H9 (cell line): ENCODE results near the gene MICOS13. TPM values are rescaled to one million over a fixed set of nuclear protein-coding genes. Genes with fewer than 3 reads are reported as not detected.

Source experiments
- DNase-seq: peaks from one replicate; pipeline ENCODE4 v3.0.0-alpha.2; 2017
- H2AFZ ChIP-seq: one replicate; pipeline ENCODE4 v1.6.1; 2013; ENCODE audit warnings: mild to moderate bottlenecking, low read length, control low read depth, moderate library complexity
- H2AK5ac ChIP-seq: 2 replicates; pipeline ENCODE4 v1.6.1; 2013; ENCODE audit warnings: low read length, control low read depth, mixed read lengths; ENCODE audit not compliant: insufficient read length
- H2BK120ac ChIP-seq: one replicate; pipeline ENCODE4 v1.6.1; 2013; ENCODE audit warnings: low read depth, mild to moderate bottlenecking, low read length, control low read depth, inconsistent platforms; ENCODE audit not compliant: poor library complexity, severe bottlenecking
- H2BK12ac ChIP-seq: 2 replicates; pipeline ENCODE4 v1.6.1; 2013; ENCODE audit warnings: low read length, control low read depth, mixed read lengths, low read depth; ENCODE audit not compliant: insufficient read length
- H2BK15ac ChIP-seq: 2 replicates; pipeline ENCODE4 v1.6.1; 2013; ENCODE audit warnings: low read depth, low read length, control low read depth
- H2BK20ac ChIP-seq: one replicate; pipeline ENCODE4 v1.6.1; 2013; ENCODE audit warnings: low read depth, mild to moderate bottlenecking, low read length, control low read depth, inconsistent platforms; ENCODE audit not compliant: poor library complexity, severe bottlenecking
- H2BK5ac ChIP-seq: 2 replicates; pipeline ENCODE4 v1.6.1; 2013; ENCODE audit warnings: low read length, control low read depth, mixed read lengths; ENCODE audit not compliant: insufficient read length
- H3K14ac ChIP-seq: 2 replicates; pipeline ENCODE4 v1.6.1; 2013; ENCODE audit warnings: low read length, control low read depth; ENCODE audit not compliant: insufficient read depth
- H3K18ac ChIP-seq: 2 replicates; pipeline ENCODE4 v1.6.1; 2013; ENCODE audit warnings: low read depth, mild to moderate bottlenecking, mixed read lengths, low read length, control low read depth; ENCODE audit not compliant: insufficient read length
- H3K23ac ChIP-seq: 2 replicates; pipeline ENCODE4 v1.6.1; 2013; ENCODE audit warnings: low read length, control low read depth, mixed read lengths, low read depth; ENCODE audit not compliant: insufficient read length
- H3K23me2 ChIP-seq: 2 replicates; pipeline ENCODE4 v1.6.1; 2013; ENCODE audit warnings: low read depth, mild to moderate bottlenecking, mixed read lengths, low read length, control low read depth; ENCODE audit not compliant: insufficient read length, poor library complexity, severe bottlenecking
- H3K27ac ChIP-seq: 2 replicates; pipeline ENCODE4 v1.5.1; 2013; ENCODE audit warnings: low read length, control low read depth, mixed read lengths, low read depth; ENCODE audit not compliant: insufficient read length
- H3K27me3 ChIP-seq: 2 replicates; pipeline ENCODE4 v1.6.1; 2013; ENCODE audit warnings: low read length, control low read depth, inconsistent platforms; ENCODE audit not compliant: insufficient read depth
- H3K4ac ChIP-seq: 2 replicates; pipeline ENCODE4 v1.6.1; 2013; ENCODE audit warnings: low read depth, mild to moderate bottlenecking, control low read depth, inconsistent platforms, low read length, moderate library complexity
- H3K4me1 ChIP-seq: 2 replicates; pipeline ENCODE4 v1.6.1; 2013; ENCODE audit warnings: low read length, control low read depth, inconsistent platforms; ENCODE audit not compliant: insufficient read depth
- H3K4me2 ChIP-seq: 2 replicates; pipeline ENCODE4 v1.6.1; 2013; ENCODE audit warnings: low read length, control low read depth, mixed read lengths; ENCODE audit not compliant: insufficient read length, insufficient read depth
- H3K56ac ChIP-seq: 2 replicates; pipeline ENCODE4 v1.6.1; 2013; ENCODE audit warnings: low read depth, mild to moderate bottlenecking, mixed read lengths, low read length, control low read depth; ENCODE audit not compliant: insufficient read length
- H3K79me1 ChIP-seq: 2 replicates; pipeline ENCODE4 v1.6.1; 2013; ENCODE audit warnings: low read depth, mild to moderate bottlenecking, moderate library complexity, low read length, control low read depth, inconsistent platforms; ENCODE audit not compliant: insufficient read depth, poor library complexity, severe bottlenecking
- H3K79me2 ChIP-seq: 2 replicates; pipeline ENCODE4 v1.6.1; 2013; ENCODE audit warnings: low read length, control low read depth, inconsistent platforms; ENCODE audit not compliant: insufficient read depth
- H3K9ac ChIP-seq: 2 replicates; pipeline ENCODE4 v1.6.1; 2013; ENCODE audit warnings: low read length, control low read depth, mixed read lengths; ENCODE audit not compliant: insufficient read length; ENCODE audit errors: extremely low read depth
- H3K9me3 ChIP-seq: one replicate; pipeline ENCODE4 v1.6.1; 2013; ENCODE audit warnings: low read depth, low read length, inconsistent platforms; ENCODE audit not compliant: control insufficient read depth
- H3T11ph ChIP-seq: one replicate; pipeline ENCODE4 v1.6.1; 2013; ENCODE audit warnings: mild to moderate bottlenecking, low read length, control low read depth, inconsistent platforms
- H4K20me1 ChIP-seq: one replicate; pipeline ENCODE4 v1.6.1; 2013; ENCODE audit not compliant: control insufficient read depth, insufficient read length, insufficient read depth
- H4K5ac ChIP-seq: 2 replicates; pipeline ENCODE4 v1.6.1; 2013; ENCODE audit warnings: low read depth, mild to moderate bottlenecking, mixed read lengths, low read length, control low read depth; ENCODE audit not compliant: insufficient read length
- H4K8ac ChIP-seq: replicated peaks from 2 replicates; pipeline ENCODE4 v1.6.1; 2013; ENCODE audit warnings: low read length, control low read depth, mixed read lengths, low read depth; ENCODE audit not compliant: insufficient read length
- H4K91ac ChIP-seq: 2 replicates; pipeline ENCODE4 v1.6.1; 2013; ENCODE audit warnings: low read depth, mild to moderate bottlenecking, moderate library complexity, mixed read lengths, low read length, control low read depth; ENCODE audit not compliant: insufficient read length
- H3K27ac Mint-ChIP-seq, 3 experiments: 2 replicates in 2 of 3; 3 replicates in 1 of 3; pipeline ENCODE4 v1.8.0; 2020 to 2021; ENCODE audit warnings: mixed read lengths in 3 of 3, mild to moderate bottlenecking in 1 of 3, moderate library complexity in 1 of 3
- H3K27me3 Mint-ChIP-seq: 2 replicates; pipeline ENCODE4 v1.8.0; 2021; ENCODE audit warnings: low read depth, mild to moderate bottlenecking, moderate library complexity, mixed read lengths
- H3K36me3 Mint-ChIP-seq, 3 experiments: 2 replicates in 2 of 3; 3 replicates in 1 of 3; pipeline ENCODE4 v1.8.0; 2020 to 2021; ENCODE audit warnings: low read depth in 3 of 3, mixed read lengths in 3 of 3; ENCODE audit not compliant: insufficient read depth in 1 of 3
- H3K4me1 Mint-ChIP-seq, 2 experiments: 2 replicates each; pipeline ENCODE4 v1.8.0; 2020; ENCODE audit warnings: mixed read lengths in 2 of 2
- H3K4me3 Mint-ChIP-seq, 2 experiments: 2 replicates in 1 of 2; 3 replicates in 1 of 2; pipeline ENCODE4 v1.8.0; 2020 to 2021; ENCODE audit warnings: mild to moderate bottlenecking in 2 of 2, mixed read lengths in 2 of 2, moderate library complexity in 1 of 2
- H3K9me3 Mint-ChIP-seq, 2 experiments: 2 replicates in 1 of 2; 3 replicates in 1 of 2; pipeline ENCODE4 v1.8.0; 2020; ENCODE audit warnings: mild to moderate bottlenecking in 2 of 2, mixed read lengths in 2 of 2, moderate library complexity in 1 of 2
- CTCF ChIP-seq: fragments of 200-600 bp; sonication (generic); conservative IDR thresholded peaks from 3 replicates; pipeline ENCODE4 v1.8.0; 2021; ENCODE audit warnings: antibody characterized with exemption, mild to moderate bottlenecking
- WGBS: extraction: QIAGEN DNeasy Blood & Tissue Kit; methylation state at CpG from one replicate; pipeline ENCODE4 v1.1.7; 2013; ENCODE audit warnings: missing lambda C conversion rate, low lambda C conversion rate, mixed read lengths; ENCODE audit not compliant: insufficient read length; ENCODE audit errors: extremely low coverage; 5-methylcytosine and 5-hydroxymethylcytosine counted together
- total RNA-seq: library from RNA; stranded (reverse); gene quantifications from 2 replicates; pipeline ENCODE4 v1.2.1, GENCODE V29; 2021

MICOS13 gene
- total RNA-seq, 1 experiment from 2014 or later: 23.8 TPM

GRCh38 chr19:5690955-5691821 is 10.9 kb upstream of the MICOS13 start:
- H3K14ac ChIP-seq: no peak overlapping the region
- H3K4ac ChIP-seq: no peak overlapping the region
- H4K20me1 ChIP-seq: no peaks in the 10 kb centered on the region
- H2BK12ac ChIP-seq: no peak overlapping the region
- H3K27me3 ChIP-seq: no peaks in the 10 kb centered on the region
- peak overlapping the region; percentile 98 for H3K9ac ChIP-seq
- no peak for TF ChIP-seq CTCF
- no peak overlapping the region for H3K23ac ChIP-seq
- no peak overlapping the region for H4K5ac ChIP-seq
- peaks cover 9% of the 10 kb centered on the region for H3K27me3 Mint-ChIP-seq
- H3T11ph ChIP-seq: no peak overlapping the region
- H3K36me3 Mint-ChIP-seq: peaks cover 31 to 52% (median 40%) of the 10 kb centered on the region in 3 experiments
- H3K4me1 Mint-ChIP-seq: peaks cover 4 to 9% of the 10 kb centered on the region in 2 experiments
- no peak overlapping the region for H2AFZ ChIP-seq
- H2BK5ac ChIP-seq: no peak overlapping the region
- no peaks in the 10 kb centered on the region for H3K9me3 ChIP-seq
- H3K4me2 ChIP-seq: peak overlapping the region; percentile 54
- H4K8ac ChIP-seq: no peak overlapping the region
- H3K18ac ChIP-seq: no peak overlapping the region
- no peak overlapping the region for H2BK120ac ChIP-seq
- peak overlapping the region; percentile 98 to 100 for H3K4me3 Mint-ChIP-seq
- H3K23me2 ChIP-seq: peaks cover 5% of the 10 kb centered on the region
- peak overlapping the region; percentile 96 to 99 (median 99) for H3K27ac Mint-ChIP-seq
- no peaks in the 10 kb centered on the region for H3K79me1 ChIP-seq
- no CpG with 5 or more reads among the region's 54 CpGs for WGBS
- no peak overlapping the region for H3K56ac ChIP-seq
- H2AK5ac ChIP-seq: no peak overlapping the region
- peaks cover 14% of the 10 kb centered on the region; the same call in 1 of the 2 replicates for H3K79me2 ChIP-seq
- no peaks in the 10 kb centered on the region for H3K4me1 ChIP-seq
- H4K91ac ChIP-seq: no peak overlapping the region
- no peak overlapping the region for H2BK15ac ChIP-seq
- no peak overlapping the region for H2BK20ac ChIP-seq
- H3K27ac ChIP-seq: no peak overlapping the region
- peaks cover 5 to 6% of the 10 kb centered on the region in 2 experiments; a peak in 2 of 5 replicates for H3K9me3 Mint-ChIP-seq
- peak; percentile 37 for DNase-seq
